NCI-H2227 (cell line): ENCODE measurements around the gene SKP2.
"Not testable (repeated sequence)": the region's sequence is repeated elsewhere in the genome, so short reads cannot be mapped to it uniquely, and the experiment has no call there.

Source experiments
- DNase-seq: peaks from one replicate; lab custom pipeline; 2025; ENCODE audit not compliant: unreplicated experiment; lab: John Stamatoyannopoulos, UW

SKP2 gene

GRCh38 chr5:36198783-36199182 is 46.9 kb downstream of the SKP2 start:
- DNase-seq = not testable (repeated sequence)

- DNase-seq = no peak
Measured at GRCh38 chr5:36199620-36200019, 47.7 kb downstream of the SKP2 start.

DNA sequence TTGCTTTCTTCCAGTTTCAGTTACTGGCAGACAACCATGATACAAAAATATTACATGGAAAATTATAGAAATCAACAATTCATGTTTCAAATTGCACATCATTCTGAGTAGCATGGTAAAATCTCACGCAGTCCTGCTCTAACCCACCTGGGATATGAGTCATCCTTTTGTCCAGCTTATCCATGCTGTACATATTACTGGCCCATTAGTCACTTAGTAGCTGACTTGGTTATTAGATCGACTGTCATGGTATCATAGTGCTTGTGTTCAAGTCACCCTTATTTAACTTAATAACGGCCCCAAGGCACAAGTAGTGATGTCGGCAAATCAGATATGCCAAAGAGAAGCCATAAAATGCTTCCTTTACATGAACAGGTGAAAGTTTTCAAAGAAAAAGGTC is 48.6 kb downstream of the SKP2 start:
- DNase-seq = no peak

GRCh38 chr5:36202521-36202961 is 50.6 kb downstream of the SKP2 start:
- no peak for DNase-seq

DNA sequence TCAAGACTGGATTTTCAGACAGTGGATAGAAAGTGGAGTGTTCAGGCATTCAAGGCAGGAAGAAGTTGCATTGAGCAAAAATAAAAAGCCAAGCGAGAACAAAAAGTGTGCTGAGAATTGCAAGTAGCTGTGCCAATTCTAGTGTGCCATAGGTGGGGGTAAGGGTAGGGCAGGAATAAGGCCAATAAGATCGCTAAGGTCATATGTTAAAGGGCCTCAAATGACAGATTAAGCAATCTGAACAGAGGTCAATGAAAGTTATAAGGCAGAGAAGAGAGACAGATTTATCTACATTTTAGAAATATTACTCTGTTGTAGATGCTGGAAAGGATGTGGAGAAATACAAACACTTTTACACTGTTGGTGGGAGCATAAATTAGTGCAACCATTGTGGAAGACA is 53.4 kb downstream of the SKP2 start:
- no peak for DNase-seq

- DNase-seq = no peak
Measured at GRCh38 chr5:36206913-36207312, 55.0 kb downstream of the SKP2 start.

GRCh38 chr5:36208786-36209185 is 56.9 kb downstream of the SKP2 start:
- no peak for DNase-seq

GRCh38 chr5:36209664-36210063 is 57.8 kb downstream of the SKP2 start:
- DNase-seq = no peak

GRCh38 chr5:36214436-36214835 is 62.5 kb downstream of the SKP2 start:
- no peak for DNase-seq

DNA sequence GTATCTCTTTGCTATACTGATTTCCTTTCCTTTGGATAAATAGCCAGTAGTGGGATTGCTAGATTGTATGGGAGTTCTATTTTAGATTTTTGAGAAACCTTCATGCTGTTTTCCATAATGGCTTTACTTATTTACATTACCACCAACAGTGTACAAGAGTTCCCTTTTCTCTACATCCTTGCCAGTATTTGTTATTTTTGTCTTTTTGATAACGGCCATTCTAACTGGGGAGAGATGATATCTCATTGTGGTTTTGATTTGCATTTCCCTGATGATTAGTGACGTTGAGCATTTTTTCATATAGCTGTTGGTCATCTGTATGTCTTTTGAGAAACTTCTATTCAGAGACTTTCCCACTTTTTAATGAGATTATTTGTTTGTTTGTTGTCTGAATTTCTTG is 64.0 kb downstream of the SKP2 start:
- no peak for DNase-seq

DNA sequence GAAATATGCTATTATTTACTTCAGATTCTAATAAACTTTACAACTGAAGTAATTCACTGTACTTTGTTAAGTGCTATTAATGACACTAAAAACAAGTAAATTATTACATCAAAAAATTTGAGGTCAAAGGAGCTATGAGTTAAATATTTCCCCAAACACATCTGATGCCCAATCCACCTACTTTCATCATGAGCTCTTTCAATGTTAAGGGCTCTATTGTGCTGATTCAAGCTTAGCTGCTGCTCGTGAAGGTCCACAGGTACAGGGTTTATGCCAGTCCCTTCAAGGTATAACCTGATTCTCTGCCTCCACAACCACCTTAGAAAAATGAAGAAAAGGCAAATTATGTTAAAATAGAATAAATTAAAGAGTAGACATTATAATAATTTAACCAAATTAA is 65.7 kb downstream of the SKP2 start:
- DNase-seq = no peak

- DNase-seq = no peak
Measured at GRCh38 chr5:36217988-36218387, 66.1 kb downstream of the SKP2 start.

DNA sequence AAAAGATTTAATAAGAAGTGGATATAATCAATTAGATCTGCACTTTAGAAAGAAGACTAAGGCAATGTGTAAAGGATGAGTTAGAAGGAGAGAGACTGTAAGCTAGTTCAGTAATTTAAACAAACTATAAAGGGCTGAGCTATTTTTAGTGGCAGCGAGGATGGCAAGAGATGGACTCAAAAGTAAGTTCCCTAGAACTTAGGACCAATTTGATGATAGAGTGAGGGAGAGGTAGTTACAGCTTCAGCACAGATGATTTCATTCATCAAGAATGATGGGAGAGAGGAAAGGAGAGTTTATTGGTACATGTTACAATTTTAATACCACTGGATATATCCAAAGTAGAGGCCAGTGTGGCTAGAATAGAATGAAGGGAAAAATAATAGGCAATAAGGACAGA is 70.7 kb downstream of the SKP2 start:
- DNase-seq = no peak

GRCh38 chr5:36227046-36227445 is 75.1 kb downstream of the SKP2 start:
- no peak for DNase-seq

- no peak for DNase-seq
Measured at GRCh38 chr5:36228505-36228904, 76.6 kb downstream of the SKP2 start.

- no peak for DNase-seq
Measured at GRCh38 chr5:36230151-36230790, 78.4 kb downstream of the SKP2 start.

DNA sequence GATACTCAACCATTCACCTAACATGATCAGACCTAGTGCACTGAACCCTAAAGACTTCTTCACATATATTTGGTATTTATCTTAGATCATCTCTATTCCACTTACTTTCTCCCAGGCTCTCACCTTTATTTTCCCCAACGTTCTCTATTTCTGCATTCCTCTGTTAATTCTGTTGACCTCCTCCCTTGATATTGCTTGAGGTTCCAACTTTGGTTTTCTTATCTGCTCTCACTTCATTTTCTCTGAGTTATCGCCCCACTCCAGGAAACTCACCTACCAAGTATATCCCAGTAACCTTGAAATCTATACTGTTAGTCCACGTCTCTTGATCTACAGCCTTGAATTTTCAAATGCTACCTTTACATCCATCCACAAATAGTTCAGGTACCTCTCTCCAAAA is 80.6 kb downstream of the SKP2 start:
- DNase-seq = no peak
